HG03175 (cell line): ENCODE measurements around the gene RHOXF2.

Experiments
- ATAC-seq: cut with Tn5 transposase; IDR thresholded peaks from one replicate; pipeline ENCODE4 v1.9.1; 2021; ENCODE audit warnings: mild to moderate bottlenecking, moderate library complexity; ENCODE audit not compliant: unreplicated experiment

Gene RHOXF2

DNA sequence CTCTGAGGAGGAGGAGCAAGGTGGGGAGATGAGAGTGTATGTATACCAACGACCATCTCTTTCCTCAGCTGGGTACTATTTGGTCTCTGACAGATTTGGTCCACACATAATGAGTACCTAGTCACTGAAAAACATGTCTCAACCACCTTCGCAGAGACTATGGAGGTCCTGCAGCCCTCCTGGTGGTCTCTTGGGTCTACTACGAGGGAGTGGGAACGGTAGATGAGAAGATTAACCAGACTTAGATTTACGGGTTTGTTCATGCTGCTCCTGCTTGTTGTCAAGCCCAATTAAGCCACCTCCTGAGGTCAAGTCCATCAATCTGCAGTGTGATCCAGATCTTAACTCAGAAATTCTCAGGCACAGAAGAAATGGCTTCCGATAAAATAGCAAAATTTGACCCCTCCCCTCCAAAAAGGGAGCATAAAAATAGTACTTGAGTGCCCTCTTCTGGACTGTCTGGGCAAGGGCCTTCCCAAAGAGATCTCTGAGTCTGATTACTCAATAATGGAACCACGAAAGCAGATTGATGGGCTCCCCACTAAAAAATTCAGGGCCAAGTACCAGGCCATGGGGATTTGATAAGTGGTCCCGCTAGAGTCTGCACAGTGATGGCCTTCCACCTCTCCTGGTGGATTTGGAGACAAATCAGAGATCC lies 38.3 kb downstream of the RHOXF2 start:
- ATAC-seq, result peak; percentile 46

DNA sequence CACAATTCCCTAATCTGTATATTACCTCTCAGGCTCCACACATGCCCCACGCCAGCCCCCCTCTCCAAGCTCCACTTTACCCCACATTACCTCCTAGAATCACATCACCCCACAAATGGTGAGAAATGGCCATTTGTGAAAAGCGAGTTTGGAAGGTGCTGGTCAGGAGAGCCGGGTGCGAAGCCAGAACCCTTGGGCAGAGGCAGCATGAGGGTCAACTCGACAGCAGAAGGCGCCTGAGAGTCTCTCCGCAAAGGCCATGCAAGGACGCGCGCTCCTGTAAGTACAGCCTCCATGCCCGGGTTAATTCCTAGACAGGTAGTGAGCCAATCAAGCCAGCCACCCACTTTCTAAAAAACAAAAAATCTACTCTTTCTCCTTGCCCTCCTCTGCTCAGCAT lies 42.4 kb downstream of the RHOXF2 start:
- ATAC-seq, result no peak

DNA sequence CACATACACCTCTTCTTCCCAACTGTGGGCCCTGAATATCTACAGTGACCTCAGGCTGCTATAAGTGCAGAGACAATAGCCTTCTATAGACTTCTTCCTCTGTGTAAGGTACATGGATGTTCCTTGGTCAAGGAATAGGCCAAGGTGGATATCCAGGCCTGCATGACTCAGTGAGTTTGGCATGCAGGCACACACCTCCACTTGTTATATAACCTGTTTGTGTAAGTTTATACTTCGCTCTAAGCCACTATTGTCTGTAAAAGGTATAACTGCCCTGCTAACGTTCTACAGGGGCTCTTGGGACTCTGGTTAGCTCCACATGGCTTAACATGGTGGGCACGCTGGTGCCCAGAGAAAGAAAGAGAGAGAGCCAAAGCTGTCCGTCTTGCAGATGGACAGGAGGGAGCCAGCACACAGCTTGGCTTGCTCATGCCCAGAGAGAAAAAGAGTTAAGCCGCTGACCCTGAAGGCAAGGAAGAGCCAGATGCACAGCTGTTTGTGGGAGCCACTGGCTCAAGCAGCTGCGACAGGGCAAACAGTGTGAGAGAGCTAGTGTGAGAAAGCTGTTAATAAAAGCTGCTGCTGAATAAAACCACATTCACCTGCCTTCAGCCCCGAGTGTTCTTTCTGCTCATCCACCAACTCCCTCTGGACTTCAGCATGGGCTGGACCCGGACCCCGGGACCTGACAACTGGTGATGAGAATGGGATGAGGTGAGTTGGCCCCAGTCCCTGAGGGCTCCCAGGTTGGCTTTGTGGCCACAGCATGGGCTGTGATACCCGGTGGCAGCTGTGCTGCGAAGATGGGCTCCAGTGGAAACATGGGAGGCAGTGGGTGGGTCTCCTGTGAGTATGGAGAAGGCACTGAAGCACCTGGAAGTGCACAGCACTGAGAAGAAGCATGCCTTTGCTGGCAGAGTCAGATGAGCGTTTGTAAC lies 47.7 kb downstream of the RHOXF2 start:
- ATAC-seq, result no peak

DNA sequence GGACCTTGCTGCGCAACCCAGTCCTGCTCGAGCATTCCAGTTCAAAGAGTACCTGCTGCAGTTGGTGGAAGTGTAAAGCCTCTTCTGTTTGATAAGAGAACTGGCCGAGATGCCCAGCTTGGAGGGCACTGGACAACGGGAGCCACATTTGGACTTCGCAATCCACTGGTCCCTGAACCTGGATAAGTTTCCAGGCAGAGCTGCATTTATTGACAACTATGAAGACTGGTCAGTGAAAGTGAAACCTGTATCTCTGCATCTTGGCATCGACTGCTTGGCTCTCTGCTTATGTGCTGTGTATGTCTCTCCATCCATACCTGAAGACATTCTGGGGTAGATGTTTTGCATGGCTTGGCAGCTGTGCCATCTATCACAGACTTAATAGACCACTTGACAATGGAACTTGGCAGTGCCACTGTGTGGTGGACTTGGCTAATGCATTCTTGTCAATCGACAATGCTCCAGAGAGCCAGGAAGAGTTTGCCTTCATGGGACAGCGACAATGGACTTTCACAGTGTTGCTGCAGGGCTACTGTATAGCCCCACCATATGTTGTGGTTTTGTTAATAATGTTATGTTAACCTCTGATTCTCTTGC lies 48.7 kb downstream of the RHOXF2 start:
- no peak for ATAC-seq

DNA sequence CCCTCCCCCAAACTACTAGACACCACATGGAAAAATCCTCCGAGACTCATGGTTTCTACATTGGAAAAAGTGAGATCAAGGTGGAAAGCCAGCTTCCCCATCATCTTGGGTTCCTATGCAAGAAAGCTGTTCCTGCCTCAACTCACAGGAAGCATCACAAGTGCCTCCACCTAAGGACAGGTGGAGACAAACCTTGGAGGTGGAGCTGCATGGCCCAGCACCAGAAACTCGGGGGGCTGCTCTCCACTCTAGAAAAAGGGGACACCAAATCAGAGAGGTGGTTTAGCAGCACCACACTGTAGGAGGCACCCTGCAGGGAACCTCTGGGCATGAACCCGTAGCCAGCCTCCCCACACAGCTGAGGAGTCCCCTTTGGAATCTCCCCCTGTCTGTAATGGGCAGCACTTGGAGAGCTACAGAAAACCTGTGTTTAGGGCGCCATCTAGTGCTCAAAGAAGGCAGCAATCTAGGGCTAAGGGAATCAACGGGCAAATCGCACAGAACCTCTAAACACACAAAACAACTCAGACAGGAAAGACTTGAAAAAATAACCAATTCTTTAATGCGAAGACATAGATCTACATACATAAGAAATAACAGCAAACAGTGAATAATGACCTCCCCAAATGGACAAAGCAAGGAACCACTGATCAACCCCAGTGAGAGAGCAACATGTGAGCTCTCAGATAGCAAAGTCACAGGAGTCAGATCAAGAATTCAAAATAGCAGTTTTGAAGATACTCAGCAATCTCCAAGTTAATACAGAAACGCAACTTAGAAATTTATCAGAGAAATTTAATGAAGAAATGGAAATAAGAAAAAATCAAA lies 55.2 kb downstream of the RHOXF2 start:
- peak; percentile 61 for ATAC-seq
